Measurements from ENCODE around the gene TTR. TPM values are rescaled to one million over a fixed set of nuclear protein-coding genes. Genes with fewer than 3 reads are reported as not detected.
A peak's percentile ranks its signal among the peaks of the same experiment; 100 is the strongest.

The TTR gene
- total and polyA plus RNA-seq, 2 of the 13 experiments (the other 11 are each of a cell fraction or from before 2014, with no cell fraction given): 91.3 to 496 TPM

GRCh38 chr18:31606265-31606664 is 14.6 kb downstream of the TTR start (continued):
- TF ChIP-seq ZNF644 (CRISPR knock-in tag; IDR thresholded peaks at IDR 0.05; ENCODE audit: low read depth) (peak; percentile 61; the same call in 1 of the 2 replicates), MIXL1 (CRISPR knock-in tag; IDR thresholded peaks at IDR 0.05) (peak; percentile 46), ZFP1 (CRISPR knock-in tag; IDR thresholded peaks at IDR 0.05) (no peak), DNMT1 (CRISPR knock-in tag; IDR thresholded peaks at IDR 0.05) (no peak), THRA (CRISPR knock-in tag; IDR thresholded peaks at IDR 0.05; ENCODE audit: borderline replicate concordance) (no peak), MAZ (IDR thresholded peaks at IDR 0.05; ENCODE audit: borderline replicate concordance, low read depth, low read length) (no peak), MAZ (CRISPR knock-in tag; IDR thresholded peaks at IDR 0.05; ENCODE audit: low read depth) (no peak), BCL3 (CRISPR knock-in tag; IDR thresholded peaks at IDR 0.05) (no peak), ZFP62 (CRISPR knock-in tag; IDR thresholded peaks at IDR 0.05) (no peak), HDAC1 (CRISPR knock-in tag; IDR thresholded peaks at IDR 0.05) (no peak), ATF2 (CRISPR knock-in tag; IDR thresholded peaks at IDR 0.05) (peak; percentile 74), CSRNP2 (CRISPR knock-in tag; conservative IDR thresholded peaks at IDR 0.05; ENCODE audit: low read depth) (no peak), ARID5B (CRISPR knock-in tag; IDR thresholded peaks at IDR 0.05) (peak; percentile 64; the same call in 1 of the 2 replicates), ZNF136 (CRISPR knock-in tag; IDR thresholded peaks at IDR 0.05; ENCODE audit: low read depth) (no peak), CBFB (CRISPR knock-in tag; IDR thresholded peaks at IDR 0.05) (no peak), ZNF615 (CRISPR knock-in tag; IDR thresholded peaks at IDR 0.05; ENCODE audit: borderline replicate concordance) (no peak), ZNF362 (CRISPR knock-in tag; IDR thresholded peaks at IDR 0.05; ENCODE audit: borderline replicate concordance) (peak; percentile 89), ZNF883 (CRISPR knock-in tag; IDR thresholded peaks at IDR 0.05; ENCODE audit: not compliant biosample characterization) (no peak), ZNF367 (CRISPR knock-in tag; IDR thresholded peaks at IDR 0.05; ENCODE audit: borderline replicate concordance) (no peak)

All from HepG2 (cell line).